ENCODE data around the gene CNKSR3. TPM values are rescaled to one million over a fixed set of nuclear protein-coding genes. Genes with fewer than 3 reads are reported as not detected.

CNKSR3 gene
- total RNA-seq, 1 experiment from 2014 or later: 5.6 TPM

GRCh38 chr6:154402081-154402780 lies 108.3 kb downstream of the CNKSR3 start:
- no peak for DNase-seq
- no peaks in the 10 kb centered on the region for H3K9me3 Mint-ChIP-seq
- H3K4me1 Mint-ChIP-seq: peaks cover 2 to 16% of the 10 kb centered on the region in 2 experiments; a peak in 3 of 4 replicates

More at GRCh38 chr6:154402081-154402780, 108.3 kb downstream of the CNKSR3 start:
- no peak overlapping the region for H2BK20ac ChIP-seq (ENCODE audit: low read depth, low read length, poor library complexity, severe bottlenecking)
- H2AK5ac ChIP-seq (ENCODE audit: insufficient read length, low read length): no peak overlapping the region
- no peak overlapping the region for H3K23ac ChIP-seq (ENCODE audit: insufficient read length, low read depth, low read length)
- no peaks in the 10 kb centered on the region for H3K79me1 ChIP-seq (ENCODE audit: insufficient read depth, low read depth, low read length, poor library complexity, severe bottlenecking)
- no peak overlapping the region for H3K56ac ChIP-seq (ENCODE audit: insufficient read length, low read depth, low read length)
- H3K18ac ChIP-seq (ENCODE audit: insufficient read length, low read depth, low read length): no peak overlapping the region
- H3K9me3 ChIP-seq (ENCODE audit: control insufficient read depth, low read depth, low read length): no peaks in the 10 kb centered on the region
- no CpG with 5 or more reads among the region's 6 CpGs for WGBS (ENCODE audit: extremely low coverage, insufficient read length, low lambda C conversion rate)
- H4K20me1 ChIP-seq (ENCODE audit: control insufficient read depth, insufficient read depth, insufficient read length): no peaks in the 10 kb centered on the region
- no peaks in the 10 kb centered on the region for H3K27me3 ChIP-seq (ENCODE audit: insufficient read depth, low read length)
- H2BK5ac ChIP-seq (ENCODE audit: insufficient read length, low read length): no peak overlapping the region
- no peaks in the 10 kb centered on the region for H3K4me1 ChIP-seq (ENCODE audit: insufficient read depth, low read length)
- no peak overlapping the region for H3K27ac ChIP-seq (ENCODE audit: insufficient read length, low read depth, low read length)
- Mint-ChIP-seq H3K27ac (peak overlapping the region in 1 of 3 experiments; percentile 81; a peak in 1 of 7 replicates), H3K4me3 (no peak overlapping the region), H3K27me3 (ENCODE audit: low read depth) (no peaks in the 10 kb centered on the region), H3K36me3 (ENCODE audit: insufficient read depth in 1 of 3, low read depth in 3 of 3) (peaks cover 12 to 24% (median 13%) of the 10 kb centered on the region in 3 experiments)
- H2AFZ ChIP-seq (ENCODE audit: low read length): no peak overlapping the region
- H3T11ph ChIP-seq (ENCODE audit: low read length): no peak overlapping the region
- H2BK15ac ChIP-seq (ENCODE audit: low read depth, low read length): no peak overlapping the region
- no peak overlapping the region for H2BK12ac ChIP-seq (ENCODE audit: insufficient read length, low read depth, low read length)
- H3K4ac ChIP-seq (ENCODE audit: low read depth, low read length): no peak overlapping the region
- no peak for TF ChIP-seq CTCF (conservative IDR thresholded peaks at IDR 0.05)
- H3K9ac ChIP-seq (ENCODE audit: extremely low read depth, insufficient read length, low read length): no peak overlapping the region
- H3K79me2 ChIP-seq (ENCODE audit: insufficient read depth, low read length): no peaks in the 10 kb centered on the region
- no peak overlapping the region for H2BK120ac ChIP-seq (ENCODE audit: low read depth, low read length, poor library complexity, severe bottlenecking)
- no peak overlapping the region for H3K4me2 ChIP-seq (ENCODE audit: insufficient read depth, insufficient read length, low read length)
- H3K14ac ChIP-seq (ENCODE audit: insufficient read depth, low read length): no peak overlapping the region
- H3K23me2 ChIP-seq (ENCODE audit: insufficient read length, low read depth, low read length, poor library complexity, severe bottlenecking): no peaks in the 10 kb centered on the region
- no peak overlapping the region for H4K5ac ChIP-seq (ENCODE audit: insufficient read length, low read depth, low read length)
- H4K8ac ChIP-seq (replicated peaks; ENCODE audit: insufficient read length, low read depth, low read length): no peak overlapping the region
- no peak overlapping the region for H4K91ac ChIP-seq (ENCODE audit: insufficient read length, low read depth, low read length)

All from H9 (cell line).